GM10248 (cell line): Measurements from ENCODE around the gene ZFP91.
A peak's percentile ranks its signal among the peaks of the same experiment; 100 is the strongest.

Experiments
- CTCF ChIA-PET: fragments of 300-600 bp; sonication (Branson Sonifier 250); formaldehyde crosslinking; extraction: SDS; loops from one replicate; lab custom pipeline; 2021; ENCODE audit warnings: antibody characterized with exemption; lab: Yijun Ruan, JAX
- POLR2A ChIA-PET: fragments of 350-650 bp; sonication (Branson Sonifier 250); formaldehyde crosslinking; extraction: SDS; loops from one replicate; lab custom pipeline; 2020; ENCODE audit warnings: antibody characterized with exemption; lab: Yijun Ruan, JAX
- DNase-seq: peaks from one replicate; pipeline ENCODE4 v3.0.0; 2012; ENCODE audit errors: extremely low spot score
- TF ChIP-seq, protein P1 (sequence below): IDR thresholded peaks from 2 replicates; pipeline ENCODE4 v1.5.1; 2012; ENCODE audit warnings: mild to moderate bottlenecking, low read depth; ENCODE audit errors: extremely low read depth, missing control alignments, control extremely low read depth

Gene ZFP91

DNA sequence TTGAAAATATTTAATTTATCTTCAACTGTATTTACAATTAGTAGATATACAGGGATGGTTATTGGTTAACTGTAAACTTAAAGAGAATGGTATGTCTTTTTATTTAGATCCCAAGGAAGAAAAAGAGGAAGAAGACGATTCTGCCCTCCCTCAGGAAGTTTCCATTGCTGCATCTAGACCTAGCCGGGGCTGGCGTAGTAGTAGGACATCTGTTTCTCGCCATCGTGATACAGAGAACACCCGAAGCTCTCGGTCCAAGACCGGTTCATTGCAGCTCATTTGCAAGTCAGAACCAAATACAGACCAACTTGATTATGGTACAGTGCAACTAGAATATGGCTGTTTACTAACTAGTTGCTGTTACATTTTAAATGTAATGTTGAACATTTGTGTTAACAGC lies 30.9 kb downstream of the ZFP91 start:
- ChIA-PET CTCF (interaction anchor here (1.0 to 5.6 kb wide), 2 partner anchors 19 to 86 kb away, joined by 3 to 34 read pairs; no protein-coding TSS in a partner anchor), POLR2A (no interaction called here)
- TF ChIP-seq, protein P1, sequence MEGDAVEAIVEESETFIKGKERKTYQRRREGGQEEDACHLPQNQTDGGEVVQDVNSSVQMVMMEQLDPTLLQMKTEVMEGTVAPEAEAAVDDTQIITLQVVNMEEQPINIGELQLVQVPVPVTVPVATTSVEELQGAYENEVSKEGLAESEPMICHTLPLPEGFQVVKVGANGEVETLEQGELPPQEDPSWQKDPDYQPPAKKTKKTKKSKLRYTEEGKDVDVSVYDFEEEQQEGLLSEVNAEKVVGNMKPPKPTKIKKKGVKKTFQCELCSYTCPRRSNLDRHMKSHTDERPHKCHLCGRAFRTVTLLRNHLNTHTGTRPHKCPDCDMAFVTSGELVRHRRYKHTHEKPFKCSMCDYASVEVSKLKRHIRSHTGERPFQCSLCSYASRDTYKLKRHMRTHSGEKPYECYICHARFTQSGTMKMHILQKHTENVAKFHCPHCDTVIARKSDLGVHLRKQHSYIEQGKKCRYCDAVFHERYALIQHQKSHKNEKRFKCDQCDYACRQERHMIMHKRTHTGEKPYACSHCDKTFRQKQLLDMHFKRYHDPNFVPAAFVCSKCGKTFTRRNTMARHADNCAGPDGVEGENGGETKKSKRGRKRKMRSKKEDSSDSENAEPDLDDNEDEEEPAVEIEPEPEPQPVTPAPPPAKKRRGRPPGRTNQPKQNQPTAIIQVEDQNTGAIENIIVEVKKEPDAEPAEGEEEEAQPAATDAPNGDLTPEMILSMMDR: no peak
- DNase-seq: no peak

DNA sequence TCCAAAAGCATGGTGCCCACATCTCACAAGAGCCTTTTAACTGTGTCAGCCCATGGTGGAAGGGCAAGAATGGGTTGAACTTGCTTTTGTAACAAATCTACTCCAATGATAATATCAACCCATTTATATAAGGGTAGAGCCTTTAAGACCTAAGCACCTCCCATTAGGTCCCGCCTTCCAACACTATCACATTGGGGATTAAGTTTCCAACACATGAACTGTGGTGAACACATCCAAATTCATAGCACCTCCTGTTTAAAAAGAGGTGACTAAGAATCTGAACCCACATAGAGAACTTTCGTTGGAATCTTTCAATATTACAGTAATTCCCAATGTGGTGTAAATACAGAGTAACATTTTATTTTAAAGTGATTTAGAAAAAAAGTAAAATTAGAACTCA lies 34.4 kb downstream of the ZFP91 start:
- CTCF ChIA-PET: interaction anchor here (1.7 to 5.6 kb wide), 2 partner anchors 16 to 45 kb away, joined by 3 to 34 read pairs; no protein-coding TSS in a partner anchor
- TF ChIP-seq, protein P1: no peak

DNA sequence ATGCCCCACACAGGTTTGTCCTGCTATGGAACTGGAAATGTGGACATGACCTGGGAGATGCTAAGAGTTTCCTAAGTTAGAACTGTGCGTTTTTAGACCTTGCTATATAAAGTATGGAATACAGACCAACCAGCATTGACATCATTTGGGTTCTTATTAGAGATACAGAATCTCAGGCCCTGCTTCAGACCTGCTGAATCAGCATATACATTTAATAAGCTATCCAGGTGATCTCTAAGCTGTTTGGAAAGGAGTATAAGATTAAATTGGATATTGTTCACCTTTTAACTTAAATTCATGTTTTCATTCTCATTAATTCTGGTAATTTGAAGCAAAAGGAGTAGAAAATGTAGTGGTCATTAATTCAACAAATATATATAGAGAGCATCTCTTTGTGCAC lies 36.7 kb downstream of the ZFP91 start:
- ChIA-PET POLR2A (no interaction called here), CTCF (interaction anchor here (1.0 kb wide), 1 partner anchor 11 kb away, joined by 3 read pairs; no protein-coding TSS in a partner anchor)
- DNase-seq: no peak
- TF ChIP-seq, protein P1: no peak

More for the DNA sequence above, 34.4 kb downstream of the ZFP91 start:
- no peak for DNase-seq
- POLR2A ChIA-PET: no interaction called here

DNA sequence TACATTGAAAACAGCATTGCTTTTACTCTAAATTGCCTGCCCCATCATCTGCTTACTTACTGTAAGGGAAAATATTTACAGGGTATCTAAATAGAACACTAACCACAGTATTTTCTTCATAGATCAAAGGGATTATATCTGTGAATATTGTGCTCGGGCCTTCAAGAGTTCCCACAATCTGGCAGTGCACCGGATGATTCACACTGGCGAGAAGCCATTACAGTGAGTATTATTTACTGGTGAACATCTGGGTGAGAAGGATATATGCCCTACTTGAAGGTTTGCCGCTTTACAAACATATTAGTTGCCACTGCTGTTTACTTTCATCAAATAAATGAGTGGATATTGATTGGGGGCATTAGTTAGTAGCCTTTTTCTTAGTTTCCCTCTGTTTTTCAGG lies 37.7 kb downstream of the ZFP91 start:
- no peak for DNase-seq
- POLR2A ChIA-PET: no interaction called here
- CTCF ChIA-PET: interaction anchor here (2.3 kb wide), 1 partner anchor 13 kb away, joined by 10 read pairs; no protein-coding TSS in a partner anchor
- TF ChIP-seq, protein P1: no peak

DNA sequence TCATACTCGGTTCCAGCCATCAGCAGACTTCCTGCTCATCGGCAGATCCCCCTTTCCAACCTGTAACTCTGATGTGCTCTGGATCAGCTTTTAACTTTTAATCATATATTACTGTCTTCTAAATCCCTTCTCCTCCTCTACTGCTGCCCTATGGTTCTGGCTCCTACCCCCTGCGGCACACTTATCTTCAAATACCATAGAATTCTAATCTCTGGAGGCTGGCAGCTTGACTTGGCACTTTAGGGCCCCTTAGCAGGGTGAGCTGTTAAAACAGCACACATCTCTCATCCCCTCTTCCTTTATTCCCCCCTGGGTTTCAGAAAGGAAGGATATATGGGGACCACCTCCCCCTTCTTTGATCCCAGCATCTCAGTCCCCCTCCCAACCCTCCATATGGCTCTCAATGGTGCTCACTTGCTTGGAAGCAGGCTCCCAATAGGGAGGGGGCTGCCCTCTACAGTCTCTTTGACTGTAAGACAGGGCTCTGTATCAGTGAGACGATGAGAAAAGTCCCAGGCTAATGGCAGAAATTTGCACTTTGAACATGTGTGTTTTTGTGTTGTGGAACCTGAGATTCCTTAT lies 39.2 kb downstream of the ZFP91 start:
- DNase-seq: no peak
- TF ChIP-seq, protein P1: peak; percentile 46
- ChIA-PET POLR2A (no interaction called here), CTCF (interaction anchor here (0.6 to 2.3 kb wide), 11 partner anchors 8 to 65 kb away, joined by 3 to 10 read pairs (median 4); partner anchors contain the start of gene LPXN)

DNA sequence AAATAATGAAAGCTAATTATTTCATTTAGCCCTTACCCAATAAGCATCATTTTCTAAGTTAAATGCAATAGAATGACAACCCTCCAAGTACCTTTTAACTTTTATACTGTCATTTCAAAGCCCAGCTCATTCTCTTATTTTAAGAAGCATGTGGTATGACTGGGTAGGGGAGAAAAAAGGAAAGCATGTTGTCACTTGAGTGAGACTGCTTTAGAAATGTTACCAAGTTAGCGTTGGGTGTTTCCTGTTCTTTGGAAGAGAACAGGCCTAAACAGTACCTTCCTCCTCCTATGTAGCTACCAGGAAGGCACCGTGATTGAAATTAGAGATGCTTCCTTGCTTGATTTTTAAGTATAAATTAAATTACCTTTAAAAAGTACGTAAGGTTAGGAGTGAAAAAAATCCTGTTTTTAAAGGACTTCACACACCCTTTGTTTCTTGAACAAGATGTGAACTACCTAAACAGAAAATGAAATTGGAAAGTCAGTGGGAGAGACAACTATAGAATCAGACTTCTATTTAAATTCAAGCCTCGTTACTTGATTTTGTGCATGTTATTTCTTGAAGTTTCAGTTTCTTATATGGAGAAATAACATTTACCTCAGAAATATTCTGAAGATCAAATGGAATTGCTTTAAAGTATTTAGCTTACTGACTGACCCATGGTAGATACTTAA lies 42.9 kb downstream of the ZFP91 start:
- no peak for DNase-seq
- POLR2A ChIA-PET: no interaction called here
- TF ChIP-seq, protein P1: no peak
- CTCF ChIA-PET: interaction anchor here (0.8 to 2.6 kb wide), 11 partner anchors 10 to 536 kb away, joined by 3 to 25 read pairs (median 3); no protein-coding TSS in a partner anchor
